IMR-90 (cell line): ENCODE data around the gene TPP2. TPM values are rescaled to one million over a fixed set of nuclear protein-coding genes. Genes with fewer than 3 reads are reported as not detected.

Source experiments
- ATAC-seq: fragments of 200-7000 bp; cut with Tn5 transposase; 2 replicates; pipeline ENCODE4 v1.9.1; 2020; ENCODE audit warnings: low read depth, mild to moderate bottlenecking, moderate library complexity
- BruUV-seq: library from RNA; stranded (reverse); fragments of 400-500 nt; replicated peaks from 2 replicates; lab custom pipeline; 2021; lab: Mats Ljungman, UMichigan
- CTCF ChIA-PET: fragments of 300-600 bp; formaldehyde crosslinking; extraction: SDS; loops from one replicate; lab custom pipeline; 2021; ENCODE audit warnings: antibody characterized with exemption; lab: Yijun Ruan, JAX
- POLR2A ChIA-PET: fragments of 300-600 bp; sonication (Branson Sonifier 250); formaldehyde crosslinking; loops from one replicate; lab custom pipeline; 2022; ENCODE audit warnings: antibody characterized with exemption; ENCODE audit not compliant: unreplicated experiment; lab: Charles Lee
- DNase-seq: peaks from one replicate; pipeline ENCODE4 v3.0.0; 2013
- H2AFZ ChIP-seq: replicated peaks from 2 replicates; pipeline ENCODE3; 2013; ENCODE audit warnings: low read length, mild to moderate bottlenecking; ENCODE audit not compliant: poor library complexity
- H2AK5ac ChIP-seq: 2 replicates; pipeline ENCODE4 v1.6.1; 2013; ENCODE audit warnings: low read depth, low read length, inconsistent platforms
- H2AK9ac ChIP-seq: replicated peaks from 2 replicates; pipeline ENCODE3; 2013; ENCODE audit warnings: mild to moderate bottlenecking, low read depth, low read length, moderate library complexity; ENCODE audit not compliant: poor library complexity
- H2BK120ac ChIP-seq: 2 replicates; pipeline ENCODE4 v1.6.1; 2013; ENCODE audit warnings: low read depth, low read length, inconsistent platforms
- H2BK15ac ChIP-seq: 3 replicates; pipeline ENCODE4 v1.6.1; 2013; ENCODE audit warnings: low read depth, low read length, inconsistent platforms
- H2BK20ac ChIP-seq: 2 replicates; pipeline ENCODE4 v1.6.1; 2013; ENCODE audit warnings: low read depth, mild to moderate bottlenecking, inconsistent platforms, low read length, moderate library complexity
- H2BK5ac ChIP-seq: 2 replicates; pipeline ENCODE4 v1.6.1; 2013; ENCODE audit warnings: mild to moderate bottlenecking, low read depth, low read length, inconsistent platforms; ENCODE audit not compliant: poor library complexity, severe bottlenecking
- H3K14ac ChIP-seq: replicated peaks from 2 replicates; pipeline ENCODE4 v1.6.1; 2013; ENCODE audit warnings: low read depth, low read length, inconsistent platforms
- H3K18ac ChIP-seq: 2 replicates; pipeline ENCODE4 v1.6.1; 2013; ENCODE audit warnings: low read depth, low read length, control low read depth
- H3K23ac ChIP-seq: 2 replicates; pipeline ENCODE4 v1.6.1; 2013; ENCODE audit warnings: low read depth, low read length, inconsistent platforms
- H3K27ac ChIP-seq: 2 replicates; pipeline ENCODE4 v1.5.1; 2013; ENCODE audit warnings: mild to moderate bottlenecking, control low read depth, low read length; ENCODE audit not compliant: insufficient read depth
- H3K27me3 ChIP-seq: 2 replicates; pipeline ENCODE4 v1.6.1; 2013; ENCODE audit warnings: low read length; ENCODE audit not compliant: control insufficient read depth, insufficient read depth
- H3K36me3 ChIP-seq: 2 replicates; pipeline ENCODE4 v1.6.1; 2013; ENCODE audit warnings: low read length, mixed read lengths; ENCODE audit not compliant: control insufficient read depth, insufficient read depth
- H3K4ac ChIP-seq: 2 replicates; pipeline ENCODE4 v1.6.1; 2013; ENCODE audit warnings: low read depth, low read length, inconsistent platforms
- H3K4me1 ChIP-seq: 2 replicates; pipeline ENCODE4 v1.6.1; 2013; ENCODE audit warnings: low read length, mixed read lengths; ENCODE audit not compliant: control insufficient read depth, insufficient read depth
- H3K4me2 ChIP-seq: 2 replicates; pipeline ENCODE4 v1.6.1; 2013; ENCODE audit warnings: low read depth, mild to moderate bottlenecking, control low read depth, low read length, moderate library complexity
- H3K4me3 ChIP-seq: 2 replicates; pipeline ENCODE4 v1.5.1; 2013; ENCODE audit warnings: low read depth, mild to moderate bottlenecking, control low read depth, low read length, moderate library complexity; ENCODE audit not compliant: insufficient read depth
- H3K56ac ChIP-seq: 2 replicates; pipeline ENCODE4 v1.6.1; 2013; ENCODE audit warnings: low read length, inconsistent platforms; ENCODE audit not compliant: insufficient read depth; ENCODE audit errors: extremely low read depth
- H3K79me1 ChIP-seq, 2 experiments: 2 replicates each; pipeline ENCODE4 v1.6.1; 2013; ENCODE audit warnings: low read length in 2 of 2, inconsistent platforms in 1 of 2, low read depth in 1 of 2
- H3K9ac ChIP-seq: 2 replicates; pipeline ENCODE4 v1.6.1; 2013; ENCODE audit warnings: low read depth, low read length, control low read depth
- H3K9me1 ChIP-seq: 2 replicates; pipeline ENCODE4 v1.6.1; 2013; ENCODE audit warnings: low read length, inconsistent platforms; ENCODE audit not compliant: insufficient read depth
- H3K9me3 ChIP-seq: 2 replicates; pipeline ENCODE4 v1.6.1; 2013; ENCODE audit warnings: low read length; ENCODE audit not compliant: control insufficient read depth, insufficient read depth
- H4K20me1 ChIP-seq: 2 replicates; pipeline ENCODE4 v1.6.1; 2013; ENCODE audit warnings: low read length, inconsistent platforms; ENCODE audit not compliant: insufficient read depth
- H4K5ac ChIP-seq: 2 replicates; pipeline ENCODE4 v1.6.1; 2013; ENCODE audit warnings: mild to moderate bottlenecking, low read depth, low read length, control low read depth
- H4K8ac ChIP-seq, 2 experiments: 2 replicates each; pipeline ENCODE4 v1.6.1; 2013; ENCODE audit warnings: low read depth in 2 of 2, low read length in 2 of 2, control low read depth in 1 of 2, inconsistent platforms in 1 of 2
- H4K91ac ChIP-seq: 2 replicates; pipeline ENCODE4 v1.6.1; 2013; ENCODE audit warnings: low read depth, low read length, inconsistent platforms; ENCODE audit not compliant: insufficient read depth
- CEBPB ChIP-seq: IDR thresholded peaks from 2 replicates; pipeline ENCODE4 v1.6.1; 2012; ENCODE audit warnings: low read depth, low read length, improper control_type of control experiment
- FOS ChIP-seq: fragments of 150-350 bp; IDR thresholded peaks from 2 replicates; pipeline ENCODE4 v1.6.1; 2016; ENCODE audit warnings: low read depth, low read length
- MAFK ChIP-seq: IDR thresholded peaks from 2 replicates; pipeline ENCODE4 v1.6.1; 2012; ENCODE audit warnings: low read depth, low read length, improper control_type of control experiment
- MAZ ChIP-seq: IDR thresholded peaks from 2 replicates; pipeline ENCODE4 v1.6.1; 2012; ENCODE audit warnings: low read depth, mild to moderate bottlenecking, low read length, improper control_type of control experiment, moderate library complexity, borderline replicate concordance
- NFE2L2 ChIP-seq: fragments of 150-350 bp; IDR thresholded peaks from 2 replicates; pipeline ENCODE4 v1.6.1; 2016; ENCODE audit warnings: low read depth, mild to moderate bottlenecking, low read length
- RAD21 ChIP-seq: IDR thresholded peaks from 2 replicates; pipeline ENCODE4 v1.6.1; 2012; ENCODE audit warnings: low read length, improper control_type of control experiment
- RCOR1 ChIP-seq: IDR thresholded peaks from 2 replicates; pipeline ENCODE4 v1.6.1; 2012; ENCODE audit warnings: mild to moderate bottlenecking, low read length, improper control_type of control experiment; ENCODE audit not compliant: insufficient replicate concordance
- RFX5 ChIP-seq: IDR thresholded peaks from 2 replicates; pipeline ENCODE4 v1.8.0; 2012; ENCODE audit warnings: low read depth, mild to moderate bottlenecking, low read length, moderate library complexity
- SMC3 ChIP-seq: fragments of 150-350 bp; IDR thresholded peaks from 2 replicates; pipeline ENCODE4 v1.6.1; 2016; ENCODE audit warnings: low read depth, mild to moderate bottlenecking, antibody characterized with exemption, low read length, moderate library complexity
- USF2 ChIP-seq: fragments of 150-350 bp; IDR thresholded peaks from 2 replicates; pipeline ENCODE4 v1.6.1; 2017; ENCODE audit warnings: mild to moderate bottlenecking, antibody characterized with exemption, low read length, low read depth
- WGBS, 2 experiments: methylation state at CpG; one replicate each; pipeline versions ENCODE4 v1.1.5 to v1.1.7; 2013; ENCODE audit warnings: missing lambda C conversion rate in 2 of 2; ENCODE audit not compliant: insufficient read length in 1 of 2; ENCODE audit errors: extremely low coverage in 2 of 2; 5-methylcytosine and 5-hydroxymethylcytosine counted together
- dilution Hi-C: fragments of 300-500 bp; cut with HindIII; formaldehyde crosslinking; loops from one replicate; pipeline ENCODE4 v1.14.3; 2018; ENCODE audit warnings: low sequenced_read_pairs; ENCODE audit not compliant: unreplicated experiment
- in situ Hi-C: fragments of 300-500 bp; cut with MboI; formaldehyde crosslinking; loops from 3 replicates; pipeline ENCODE4 v1.14.3; 2019; ENCODE audit warnings: low sequenced_read_pairs, inconsistent platforms, mixed read lengths
- intact Hi-C: fragments of 100-400 bp; cut with micrococcal nuclease; formaldehyde crosslinking; loops from 2 replicates; pipeline ENCODE4 v1.10.0; 2022
- polyA plus RNA-seq, 3 experiments: library from polyadenylated mRNA; depleted of rRNA; stranded (reverse); fragments of >200 nt; gene quantifications; 2 replicates each; pipeline ENCODE4 v1.2.3, GENCODE V29; 2012; ENCODE audit warnings: low replicate concordance in 1 of 3
- total RNA-seq: library from RNA; depleted of rRNA; stranded (reverse); fragments of >200 nt; gene quantifications from 2 replicates; pipeline ENCODE4 v1.2.3, GENCODE V29; 2012

TPP2 gene
- total and polyA plus RNA-seq, 2 of the 4 experiments (the other 2 are of a cell fraction), result 27.6 to 52.9 TPM

DNA sequence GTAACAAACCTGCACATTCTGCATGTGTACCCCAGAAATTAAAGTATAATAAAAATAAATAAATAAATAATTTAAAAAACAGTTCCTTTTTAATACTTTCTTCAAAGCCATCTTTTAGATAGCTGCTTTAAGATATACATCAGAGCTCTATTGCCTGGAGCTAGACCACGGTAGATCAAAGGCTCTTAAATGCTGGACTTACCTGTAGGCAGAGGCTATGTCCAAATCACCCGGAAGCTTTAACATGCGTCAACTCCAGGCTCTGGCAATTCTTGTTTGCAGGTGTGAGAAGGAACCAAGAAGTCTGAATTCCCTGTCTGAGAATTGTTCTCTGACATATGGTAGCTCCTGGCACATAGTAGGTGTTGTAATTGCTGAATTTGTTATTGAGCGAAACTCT is 99.7 kb downstream of the TPP2 start:
- BruUV-seq, result no TSS peak
- H2BK15ac ChIP-seq, result no peak overlapping the region

More for the DNA sequence above, 99.7 kb downstream of the TPP2 start:
- Histone ChIP-seq H4K91ac (no peak overlapping the region), H4K5ac (no peak overlapping the region), H2BK120ac (no peak overlapping the region), H2AFZ (no peak overlapping the region), H3K79me1 (no peaks in the 10 kb centered on the region), H3K27me3 (peaks cover 40% of the 10 kb centered on the region), H4K8ac (no peak overlapping the region), H3K18ac (no peak overlapping the region), H4K20me1 (no peaks in the 10 kb centered on the region), H3K9me1 (no peaks in the 10 kb centered on the region), H2AK9ac (no peak overlapping the region), H3K4me1 (no peaks in the 10 kb centered on the region), H3K9me3 (peaks cover 11% of the 10 kb centered on the region), H3K56ac (no peak overlapping the region), H3K4ac (no peak overlapping the region), H2BK20ac (no peak overlapping the region), H3K23ac (no peak overlapping the region), H3K9ac (no peak overlapping the region), H3K27ac (no peak overlapping the region), H3K14ac (no peak overlapping the region), H2AK5ac (no peak overlapping the region), H3K4me3 (no peak overlapping the region), H3K36me3 (no peaks in the 10 kb centered on the region), H2BK5ac (no peak overlapping the region), H3K4me2 (no peak overlapping the region)
- no peak for DNase-seq
- CTCF ChIA-PET, result interaction anchor here (0.6 kb wide), 1 partner anchor 39 kb away, joined by 3 read pairs; no protein-coding TSS in a partner anchor
- dilution Hi-C loops, result no loop called here
- WGBS, 2 experiments, result 79% methylated on average over 3 of the region's 4 CpGs; no CpG with 5 or more reads in 1 of the 2 experiments
- POLR2A ChIA-PET, result no interaction called here
- no peak for ATAC-seq
- intact Hi-C loops, result no loop called here
- in situ Hi-C loops, result no loop called here
- TF ChIP-seq USF2, result no peak
- no peak for TF ChIP-seq RCOR1
- no peak for TF ChIP-seq RAD21
- TF ChIP-seq MAFK, result no peak
- TF ChIP-seq SMC3, result no peak
- TF ChIP-seq CEBPB, result no peak
- TF ChIP-seq NFE2L2, result no peak
- no peak for TF ChIP-seq MAZ
- no peak for TF ChIP-seq FOS
- TF ChIP-seq RFX5, result no peak
